ENCODE data around the gene GABRG3. TPM values are rescaled to one million over a fixed set of nuclear protein-coding genes. Genes with fewer than 3 reads are reported as not detected.

Gene GABRG3
- total RNA-seq, 1 donor from 2014 or later: 0.06 TPM

- H3K4me3 ChIP-seq (ENCODE audit: low read depth, low read length): no peak overlapping the region
- DNase-seq (ENCODE audit: low read depth): no peak
- TF ChIP-seq, protein P1, sequence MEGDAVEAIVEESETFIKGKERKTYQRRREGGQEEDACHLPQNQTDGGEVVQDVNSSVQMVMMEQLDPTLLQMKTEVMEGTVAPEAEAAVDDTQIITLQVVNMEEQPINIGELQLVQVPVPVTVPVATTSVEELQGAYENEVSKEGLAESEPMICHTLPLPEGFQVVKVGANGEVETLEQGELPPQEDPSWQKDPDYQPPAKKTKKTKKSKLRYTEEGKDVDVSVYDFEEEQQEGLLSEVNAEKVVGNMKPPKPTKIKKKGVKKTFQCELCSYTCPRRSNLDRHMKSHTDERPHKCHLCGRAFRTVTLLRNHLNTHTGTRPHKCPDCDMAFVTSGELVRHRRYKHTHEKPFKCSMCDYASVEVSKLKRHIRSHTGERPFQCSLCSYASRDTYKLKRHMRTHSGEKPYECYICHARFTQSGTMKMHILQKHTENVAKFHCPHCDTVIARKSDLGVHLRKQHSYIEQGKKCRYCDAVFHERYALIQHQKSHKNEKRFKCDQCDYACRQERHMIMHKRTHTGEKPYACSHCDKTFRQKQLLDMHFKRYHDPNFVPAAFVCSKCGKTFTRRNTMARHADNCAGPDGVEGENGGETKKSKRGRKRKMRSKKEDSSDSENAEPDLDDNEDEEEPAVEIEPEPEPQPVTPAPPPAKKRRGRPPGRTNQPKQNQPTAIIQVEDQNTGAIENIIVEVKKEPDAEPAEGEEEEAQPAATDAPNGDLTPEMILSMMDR (conservative IDR thresholded peaks at IDR 0.05; ENCODE audit: low read depth, low read length): no peak
Measured at GRCh38 chr15:27165590-27165989, 194.6 kb downstream of the GABRG3 start.

DNA sequence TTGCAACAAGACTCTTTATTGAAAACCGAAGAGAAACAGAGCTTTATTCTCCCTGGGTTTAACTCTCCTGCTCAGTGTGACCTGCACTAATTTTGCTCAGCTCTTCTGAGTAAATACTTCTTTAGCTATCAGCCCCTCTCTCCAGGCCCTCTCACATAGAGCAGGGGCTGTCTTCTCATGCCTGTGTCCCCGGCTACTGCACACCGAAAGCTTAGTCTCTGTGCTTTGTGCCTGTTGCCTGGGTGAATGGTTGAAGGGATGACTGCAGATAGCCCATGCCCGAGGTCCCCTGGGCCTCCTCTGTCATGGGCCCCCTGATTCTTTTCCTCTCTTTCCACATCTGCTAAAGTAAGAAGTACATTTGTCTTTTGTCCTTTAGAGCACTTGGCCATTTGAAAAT lies 195.9 kb downstream of the GABRG3 start:
- DNase-seq (ENCODE audit: low read depth): no peak
- TF ChIP-seq, protein P1 (conservative IDR thresholded peaks at IDR 0.05; ENCODE audit: low read depth, low read length): no peak
- H3K4me3 ChIP-seq (ENCODE audit: low read depth, low read length): no peak overlapping the region

DNA sequence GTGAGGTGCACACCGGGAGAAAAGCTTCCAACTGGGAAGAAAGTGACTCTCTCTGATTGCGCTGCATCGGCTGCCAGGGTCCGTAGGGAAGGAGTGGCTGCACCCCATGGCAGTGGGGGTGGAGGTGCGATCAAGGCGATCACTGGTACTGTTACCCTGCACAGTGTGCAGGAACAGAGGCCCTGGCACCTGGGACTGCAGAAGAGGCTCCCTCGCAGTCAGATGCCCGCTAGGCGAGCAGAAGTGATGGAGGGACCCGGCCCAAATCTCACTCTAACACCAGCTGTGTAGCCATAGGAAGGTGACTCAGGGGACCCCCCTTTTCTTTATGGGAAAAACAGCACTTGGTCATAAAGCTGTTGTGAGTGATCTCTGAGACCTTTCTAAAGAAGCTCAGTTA lies 196.8 kb downstream of the GABRG3 start:
- TF ChIP-seq, protein P1 (conservative IDR thresholded peaks at IDR 0.05; ENCODE audit: low read depth, low read length): no peak
- no peak for DNase-seq (ENCODE audit: low read depth)
- H3K4me3 ChIP-seq (ENCODE audit: low read depth, low read length): no peak overlapping the region

GRCh38 chr15:27170851-27171250 lies 199.9 kb downstream of the GABRG3 start:
- no peak overlapping the region for H3K4me3 ChIP-seq (ENCODE audit: low read depth, low read length)
- no peak for DNase-seq (ENCODE audit: low read depth)
- TF ChIP-seq, protein P1 (conservative IDR thresholded peaks at IDR 0.05; ENCODE audit: low read depth, low read length): no peak

DNA sequence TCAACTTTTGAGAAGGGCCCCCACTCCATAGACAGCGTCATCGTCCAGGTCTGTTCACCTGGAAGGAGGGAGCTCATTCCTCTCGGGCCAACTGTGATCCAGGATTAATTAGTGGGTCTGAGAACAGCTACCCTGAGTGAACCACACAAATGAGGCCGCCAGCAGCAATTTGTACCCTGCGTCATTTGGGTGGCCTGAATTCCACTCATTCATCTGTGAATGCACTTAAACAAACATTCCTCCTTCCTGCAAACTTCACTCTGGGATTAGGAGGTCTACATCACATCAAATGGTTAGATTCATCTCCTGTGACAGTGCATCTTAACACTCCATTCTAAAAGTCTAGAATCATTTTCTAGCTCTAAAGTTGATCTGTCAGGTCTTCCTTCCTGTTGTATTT lies 201.8 kb downstream of the GABRG3 start:
- DNase-seq (ENCODE audit: low read depth): no peak
- no peak overlapping the region for H3K4me3 ChIP-seq (ENCODE audit: low read depth, low read length)
- TF ChIP-seq, protein P1 (conservative IDR thresholded peaks at IDR 0.05; ENCODE audit: low read depth, low read length): no peak

- no peak for DNase-seq (ENCODE audit: low read depth)
- no peak overlapping the region for H3K4me3 ChIP-seq (ENCODE audit: low read depth, low read length)
- TF ChIP-seq, protein P1 (conservative IDR thresholded peaks at IDR 0.05; ENCODE audit: low read depth, low read length): no peak
Measured at GRCh38 chr15:27175472-27176153, 204.6 kb downstream of the GABRG3 start.

DNA sequence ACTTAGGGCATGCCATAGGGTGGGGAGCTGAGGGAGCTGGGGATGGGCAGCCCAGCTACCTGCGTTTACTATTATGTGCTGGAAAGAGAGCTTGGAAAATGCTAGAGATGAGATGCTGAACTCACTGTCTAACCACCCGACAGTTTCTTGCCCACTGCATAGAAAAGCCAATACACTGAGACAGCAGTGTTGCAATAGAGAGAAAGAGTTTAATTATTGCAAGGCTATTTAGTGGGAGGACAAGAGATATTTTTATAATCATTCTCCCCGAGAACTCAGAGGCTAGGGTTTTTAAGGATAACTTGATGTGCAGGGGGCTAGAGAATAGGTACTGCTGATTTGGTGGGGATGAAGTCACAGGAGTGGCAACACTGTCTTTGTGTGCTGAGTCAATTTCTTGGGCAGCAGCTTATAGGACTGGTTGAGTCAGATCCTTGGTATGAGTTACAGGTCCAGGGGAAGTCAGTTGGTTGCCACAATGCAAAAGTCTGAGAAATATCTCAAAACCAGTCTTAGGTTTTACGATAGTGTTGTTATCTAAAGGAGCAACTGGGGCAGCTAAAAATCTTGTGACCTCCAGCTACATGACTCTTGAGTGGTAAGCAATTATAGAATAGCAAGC lies 205.9 kb downstream of the GABRG3 start:
- TF ChIP-seq, protein P1 (conservative IDR thresholded peaks at IDR 0.05; ENCODE audit: low read depth, low read length): no peak
- no peak overlapping the region for H3K4me3 ChIP-seq (ENCODE audit: low read depth, low read length)
- no peak for DNase-seq (ENCODE audit: low read depth)

All from epithelial cell of proximal tubule (primary cell).